GM21367 (cell line): Measurements from ENCODE around the gene RAD9A.
A peak's percentile ranks its signal among the peaks of the same experiment; 100 is the strongest.

Experiments
- ATAC-seq: cut with Tn5 transposase; IDR thresholded peaks from one replicate; pipeline ENCODE4 v1.9.1; 2021; ENCODE audit not compliant: unreplicated experiment

Gene RAD9A

DNA sequence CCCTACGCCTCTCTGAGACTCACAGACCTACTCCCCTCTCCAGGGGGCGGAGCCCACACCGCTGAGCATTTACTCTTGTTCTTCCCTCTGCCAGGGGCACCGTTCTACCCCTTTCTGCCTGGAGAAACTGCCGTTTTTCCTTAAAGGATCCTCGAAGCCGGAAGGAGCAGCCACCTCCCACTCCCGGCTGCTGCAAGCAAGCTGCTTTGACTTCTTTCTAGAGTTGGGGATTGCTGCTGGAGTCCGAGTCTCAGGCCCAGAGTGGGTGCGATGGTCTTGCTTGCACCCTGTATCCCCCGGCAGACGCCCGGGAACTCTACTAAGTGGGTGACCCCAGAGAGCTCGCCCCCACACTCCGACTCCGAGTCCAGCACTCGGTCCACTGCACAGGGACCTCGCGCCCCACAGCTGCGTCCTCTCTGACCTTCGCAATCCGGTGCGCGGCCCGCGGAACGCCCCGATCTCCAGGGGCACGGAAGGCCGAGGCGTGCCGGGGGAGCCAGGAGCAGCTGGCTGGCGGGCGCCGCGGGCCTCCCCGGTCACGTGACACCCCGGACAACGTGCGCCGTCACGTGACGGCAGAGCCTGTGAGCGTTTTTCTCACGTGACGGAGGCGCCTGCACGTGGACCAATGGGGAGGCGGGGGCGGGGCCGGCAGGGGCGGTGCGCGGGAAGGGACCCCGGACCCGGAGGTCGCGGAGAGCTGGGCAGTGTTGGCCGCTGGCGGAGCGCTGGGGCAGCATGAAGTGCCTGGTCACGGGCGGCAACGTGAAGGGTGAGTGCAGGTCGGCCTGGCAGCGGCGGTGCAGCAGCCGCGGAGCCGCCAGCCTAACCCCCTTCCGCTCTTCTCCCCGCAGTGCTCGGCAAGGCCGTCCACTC, at the start of gene RAD9A:
Gene RAD9A, plus strand, starts transcription at position 683 of the 879 bp plus-strand sequence. Its CDS starts 59 bp downstream, at position 742.
- peak; percentile 37 for ATAC-seq

DNA sequence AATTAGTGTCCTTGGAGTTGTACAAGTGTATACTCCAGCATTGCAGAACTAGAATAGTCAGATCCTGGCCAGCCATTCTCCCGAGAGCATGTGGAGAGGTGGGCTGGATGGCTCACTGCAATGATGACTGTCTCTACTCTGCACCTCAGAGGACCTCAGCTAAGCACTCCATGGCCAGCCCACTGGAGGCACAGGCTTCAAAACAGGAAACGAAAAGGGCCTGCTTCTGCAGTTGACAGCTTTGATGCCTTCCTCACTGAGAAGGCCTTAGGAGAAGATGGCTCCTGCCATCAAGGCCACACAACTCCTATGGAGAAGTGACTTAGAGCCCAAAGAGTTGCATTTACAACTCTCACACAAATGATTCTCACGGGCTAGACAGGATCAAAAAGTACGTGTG, 47.5 kb upstream of the RAD9A start:
- no peak for ATAC-seq

DNA sequence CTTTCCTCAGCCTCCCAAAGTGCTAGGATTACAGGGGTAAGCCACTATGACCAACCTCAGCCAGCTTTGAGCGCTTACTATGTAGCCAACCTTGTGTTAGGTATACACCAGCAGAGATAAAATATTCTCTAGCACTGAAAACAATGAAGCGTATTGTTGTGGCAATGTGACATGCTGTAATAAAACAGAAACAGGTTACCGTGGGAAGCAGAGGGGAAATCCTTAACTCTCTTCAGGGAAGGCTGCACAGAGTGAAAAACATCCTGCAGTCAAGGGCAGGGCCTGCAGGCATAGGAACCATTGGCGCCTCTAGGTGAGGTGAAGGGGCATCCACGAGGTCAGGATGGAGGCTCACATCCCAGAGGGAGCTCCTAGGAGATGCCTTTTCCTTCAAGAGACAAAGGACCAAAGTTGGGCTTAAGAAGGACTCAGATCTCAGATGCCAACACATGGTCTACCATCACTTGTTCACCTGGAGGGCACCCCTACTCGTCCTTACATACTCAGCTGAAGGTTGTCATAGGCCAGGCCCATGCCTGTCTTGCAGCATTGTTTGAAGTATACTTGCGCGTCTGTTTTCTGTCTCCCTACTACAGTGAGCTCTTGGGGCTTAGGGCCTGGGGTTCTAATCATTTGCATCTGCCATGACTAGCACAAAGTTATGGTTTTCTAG, 46.4 kb upstream of the RAD9A start:
- no peak for ATAC-seq

DNA sequence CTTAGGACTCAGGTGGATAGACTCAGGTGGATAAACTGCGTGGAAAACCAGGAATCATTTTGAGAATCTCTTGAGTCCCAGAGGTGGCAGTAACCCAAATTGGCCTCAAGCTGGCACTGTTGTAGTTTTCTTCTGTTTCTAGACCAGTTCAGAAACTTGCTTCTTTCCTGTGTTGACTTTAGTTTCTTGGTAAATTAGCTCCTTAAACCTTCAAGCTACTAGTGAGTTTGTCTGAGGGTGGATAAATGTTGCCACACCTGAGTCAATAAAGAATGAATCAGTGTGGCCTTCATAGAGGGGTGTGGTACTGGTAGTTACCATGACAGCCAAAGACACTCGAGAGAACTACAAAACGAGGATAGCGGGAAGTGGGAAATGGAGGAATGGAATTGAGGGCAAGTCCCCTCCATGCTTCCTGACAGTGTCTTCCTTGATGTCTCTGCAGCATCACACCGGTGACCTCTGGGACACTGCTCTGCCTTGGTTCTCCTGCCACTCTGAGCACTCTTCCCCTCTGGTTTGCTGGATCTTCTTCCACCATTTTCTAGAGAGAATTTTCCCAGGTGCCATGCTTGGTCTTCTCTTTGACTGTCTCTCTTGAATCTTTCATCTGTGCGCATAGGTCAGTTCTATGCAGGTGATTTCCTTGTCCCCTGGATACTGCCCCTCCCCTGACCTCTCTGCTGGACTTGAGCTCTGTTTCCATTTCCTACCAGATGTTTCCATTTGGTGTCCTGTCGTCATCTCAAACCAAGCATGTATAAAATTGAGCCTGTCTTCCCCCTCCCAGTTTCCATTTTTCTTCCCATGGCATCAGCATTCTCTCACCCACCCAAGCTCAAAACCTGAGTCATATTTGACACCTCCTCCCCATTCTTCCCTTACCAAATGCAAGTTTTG, 45.6 kb upstream of the RAD9A start:
- no peak for ATAC-seq

DNA sequence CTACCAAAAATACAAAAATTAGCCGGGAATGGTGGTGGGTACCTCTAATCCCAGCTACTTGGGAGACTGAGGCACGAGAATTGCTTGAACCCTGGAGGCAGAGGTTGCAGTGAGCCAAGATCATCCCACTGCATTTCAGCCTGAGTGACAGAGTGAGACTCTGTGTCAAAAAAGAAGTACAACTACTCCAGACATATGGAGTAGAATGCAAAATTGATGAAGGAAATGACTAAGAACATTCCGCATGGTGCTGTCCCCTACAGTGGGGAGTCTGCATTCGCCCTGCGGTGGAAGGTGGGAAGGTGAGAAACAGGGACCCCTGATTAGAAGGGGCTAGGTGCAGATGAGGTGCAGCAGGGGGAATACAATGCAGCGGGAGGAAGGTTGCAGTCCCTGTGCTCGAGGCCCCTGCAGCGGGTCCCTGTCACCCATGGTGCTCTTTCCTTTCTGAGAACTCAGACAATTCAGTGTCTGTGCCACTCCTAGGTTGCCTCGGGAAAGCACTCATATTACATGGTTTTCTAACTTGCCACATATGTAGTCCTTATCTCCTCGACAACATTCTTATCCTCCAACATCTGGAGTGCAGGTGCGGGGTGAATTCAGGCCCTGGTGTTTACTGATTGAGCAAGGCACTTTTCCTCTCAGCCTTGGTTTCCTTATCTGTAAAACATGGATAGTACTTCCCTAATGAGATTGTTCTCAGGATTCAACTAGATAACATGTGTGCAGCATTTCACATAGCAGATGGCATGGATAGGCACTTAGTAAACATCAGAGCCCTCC, 43.6 kb upstream of the RAD9A start:
- ATAC-seq: no peak

DNA sequence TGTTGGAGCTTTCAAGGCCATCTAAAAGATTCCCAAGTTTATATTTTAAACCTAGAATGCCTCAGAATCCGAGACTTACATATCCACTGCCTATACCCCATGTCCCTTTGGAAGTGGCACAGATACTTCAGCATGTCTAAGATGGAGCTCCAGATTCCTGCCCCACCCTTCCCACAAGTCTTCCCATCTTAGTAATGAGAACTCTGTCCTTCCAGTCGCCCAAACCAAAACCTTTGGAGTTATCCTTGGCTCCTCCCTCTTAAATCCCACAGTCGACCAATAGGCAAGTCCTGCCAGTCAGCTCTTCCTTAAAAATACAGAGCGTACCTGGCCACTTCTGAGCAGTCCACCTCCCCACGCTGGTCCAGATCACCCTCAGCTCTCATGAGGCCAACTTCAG, 42.8 kb upstream of the RAD9A start:
- ATAC-seq: no peak

DNA sequence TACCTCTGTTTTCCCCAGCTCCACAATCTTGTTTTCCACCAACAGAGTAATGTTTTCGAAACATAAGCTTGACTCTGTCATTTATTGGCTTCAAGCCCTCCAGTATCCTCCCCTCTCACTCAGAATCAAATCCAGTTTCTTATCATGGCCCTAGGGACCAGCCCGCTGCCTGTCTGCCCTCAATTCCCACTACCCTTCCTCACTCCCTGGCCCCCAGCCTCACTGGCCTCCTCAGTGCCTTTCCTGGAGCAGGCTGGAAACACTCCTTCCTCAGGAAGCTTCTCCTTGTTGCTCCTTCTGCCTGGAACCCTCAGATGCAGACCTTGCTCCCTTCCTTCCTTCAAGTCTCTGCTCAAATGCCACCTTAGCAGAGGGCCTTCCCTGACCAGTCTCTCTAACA, 42.3 kb upstream of the RAD9A start:
- no peak for ATAC-seq

DNA sequence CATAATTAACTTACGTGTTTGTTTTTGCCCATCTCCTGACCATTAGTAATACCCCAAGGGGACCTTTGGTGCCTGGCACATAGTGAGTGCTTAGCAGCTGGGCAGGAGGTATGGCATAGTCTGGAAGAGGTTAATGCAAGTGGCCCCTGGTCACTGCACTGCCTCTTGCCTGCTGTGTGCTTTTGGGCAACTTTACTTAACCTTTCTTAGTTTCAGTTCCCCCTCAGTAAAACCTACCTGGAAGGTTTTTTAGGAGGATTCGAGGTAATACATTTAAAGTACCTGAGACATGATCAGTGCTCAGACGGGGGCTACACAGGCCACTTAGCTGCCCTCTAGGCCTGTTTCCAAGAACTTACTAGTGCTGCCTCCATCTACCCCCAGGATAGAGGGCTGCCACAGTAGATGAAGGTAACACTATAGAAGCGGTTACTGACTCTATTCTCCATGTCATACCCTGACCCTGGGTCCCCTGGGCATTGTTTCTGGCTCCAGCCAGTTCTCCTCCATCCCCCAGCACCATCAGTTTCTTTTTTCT, 41.8 kb upstream of the RAD9A start:
- ATAC-seq: no peak

DNA sequence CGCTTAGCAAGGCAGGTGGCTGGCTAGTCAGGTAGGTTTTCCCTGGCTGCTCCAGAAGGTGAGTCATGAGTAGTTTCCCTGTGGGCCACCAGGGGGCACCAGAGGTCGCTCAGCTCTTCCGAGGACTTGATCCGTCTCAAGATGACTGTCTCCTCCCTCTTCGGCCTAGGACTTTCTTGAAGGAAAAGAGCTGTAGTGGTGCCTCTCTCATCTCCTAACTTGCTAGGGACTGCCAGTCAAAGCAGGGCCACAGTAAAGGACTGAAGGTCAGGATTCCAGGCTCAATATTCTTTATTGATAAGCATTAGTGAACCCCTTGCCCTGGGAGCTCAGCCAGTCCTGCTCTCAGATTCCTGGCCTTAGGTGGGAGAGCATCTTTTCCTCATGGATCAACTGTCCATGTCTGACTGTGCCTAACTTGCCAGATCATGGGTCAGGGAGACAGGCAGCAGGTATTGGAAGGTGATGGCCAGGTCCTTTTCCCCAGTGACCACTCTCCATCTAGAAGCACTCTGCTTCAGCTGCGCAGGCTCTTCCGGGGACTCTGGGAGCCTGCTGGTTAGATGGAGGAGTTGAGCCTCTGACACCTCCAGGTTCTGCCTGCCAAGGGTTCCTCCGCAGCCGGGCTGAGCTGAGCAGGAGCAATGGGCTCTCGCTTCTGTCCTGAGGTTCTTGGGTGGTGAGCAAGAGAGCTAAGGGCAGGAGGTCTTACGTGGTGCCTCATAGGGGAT, 40.3 kb upstream of the RAD9A start:
- ATAC-seq: no peak

DNA sequence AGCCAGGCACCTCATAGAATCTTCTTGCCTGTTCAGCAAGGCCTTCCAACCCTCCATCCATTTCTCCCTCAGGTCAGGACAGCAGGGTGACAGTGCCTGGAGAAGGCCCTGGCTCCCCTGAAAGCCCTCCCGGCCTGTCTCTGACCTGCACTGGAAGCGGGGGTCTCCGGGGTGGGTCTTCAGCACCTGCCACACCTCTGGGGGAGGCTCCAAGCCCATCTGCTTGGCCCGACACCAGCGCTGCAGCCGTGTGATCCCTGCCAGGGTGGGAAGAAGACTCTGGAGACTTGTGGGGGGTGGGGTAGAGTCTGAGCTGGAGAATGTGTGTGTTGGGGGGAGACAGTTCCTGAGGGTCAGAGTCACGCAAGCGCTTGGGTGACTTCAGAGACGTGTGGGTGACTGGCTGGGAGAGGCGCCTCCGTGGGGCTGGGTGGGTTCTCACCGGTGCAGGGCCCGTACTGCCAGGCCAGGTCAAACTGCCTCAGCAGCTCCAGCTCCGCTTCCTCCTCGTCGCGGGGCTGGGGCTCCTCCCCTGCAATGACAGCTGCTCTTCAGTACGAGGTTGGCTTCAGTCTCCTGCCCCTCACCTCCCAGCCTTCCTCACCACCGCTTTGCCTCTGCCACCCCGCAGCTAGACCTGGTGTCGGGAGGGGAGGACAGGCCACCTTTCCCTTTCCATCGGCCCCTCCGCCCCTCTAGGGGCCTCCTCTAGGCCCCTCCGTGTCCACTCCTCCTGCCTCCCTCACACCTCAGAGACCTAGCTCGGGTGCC, 39.1 kb upstream of the RAD9A start:
- ATAC-seq: no peak

DNA sequence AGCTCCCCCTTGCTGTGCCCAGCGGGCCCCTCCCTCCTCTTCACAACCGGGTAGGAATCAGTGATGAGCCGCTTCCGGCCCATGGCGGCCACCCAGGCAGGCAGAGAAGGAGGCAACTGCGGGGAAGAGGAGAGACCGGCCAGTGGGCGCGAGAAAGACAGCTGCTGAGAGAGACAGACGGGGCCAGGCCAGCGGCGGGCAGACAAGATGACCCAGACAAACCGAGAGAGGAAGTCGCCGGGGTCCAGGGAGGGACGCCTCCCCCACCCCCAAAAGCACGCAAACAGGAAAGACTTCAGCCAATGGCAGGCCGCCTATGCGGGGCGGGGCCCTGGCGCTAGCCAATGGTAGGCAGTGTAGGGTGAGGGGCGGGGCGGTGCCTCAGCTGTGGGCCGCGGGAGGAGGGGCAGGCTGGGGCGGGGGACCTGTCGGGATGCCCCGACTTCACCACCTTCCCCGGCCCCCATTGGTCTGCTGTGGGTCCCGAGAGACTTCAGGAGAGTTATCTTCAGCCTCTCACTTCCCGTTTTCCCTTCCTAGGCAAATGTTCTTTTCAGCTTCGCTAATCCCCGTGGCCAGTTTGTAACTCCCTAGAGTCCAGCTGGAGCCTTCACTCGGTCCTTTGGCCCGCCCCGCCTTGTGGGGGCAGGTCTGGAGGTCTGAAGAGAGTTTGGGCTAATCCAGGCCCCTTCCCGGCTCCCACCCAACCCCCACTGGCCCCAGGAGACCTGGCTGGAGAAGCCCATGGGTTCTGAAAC, 38.3 kb upstream of the RAD9A start, which contains the start of gene POLD4:
Gene POLD4, minus strand, starts transcription at position 230 of the 758 bp plus-strand sequence. Its CDS starts 147 bp downstream, at position 83.
- peak; percentile 60 for ATAC-seq

DNA sequence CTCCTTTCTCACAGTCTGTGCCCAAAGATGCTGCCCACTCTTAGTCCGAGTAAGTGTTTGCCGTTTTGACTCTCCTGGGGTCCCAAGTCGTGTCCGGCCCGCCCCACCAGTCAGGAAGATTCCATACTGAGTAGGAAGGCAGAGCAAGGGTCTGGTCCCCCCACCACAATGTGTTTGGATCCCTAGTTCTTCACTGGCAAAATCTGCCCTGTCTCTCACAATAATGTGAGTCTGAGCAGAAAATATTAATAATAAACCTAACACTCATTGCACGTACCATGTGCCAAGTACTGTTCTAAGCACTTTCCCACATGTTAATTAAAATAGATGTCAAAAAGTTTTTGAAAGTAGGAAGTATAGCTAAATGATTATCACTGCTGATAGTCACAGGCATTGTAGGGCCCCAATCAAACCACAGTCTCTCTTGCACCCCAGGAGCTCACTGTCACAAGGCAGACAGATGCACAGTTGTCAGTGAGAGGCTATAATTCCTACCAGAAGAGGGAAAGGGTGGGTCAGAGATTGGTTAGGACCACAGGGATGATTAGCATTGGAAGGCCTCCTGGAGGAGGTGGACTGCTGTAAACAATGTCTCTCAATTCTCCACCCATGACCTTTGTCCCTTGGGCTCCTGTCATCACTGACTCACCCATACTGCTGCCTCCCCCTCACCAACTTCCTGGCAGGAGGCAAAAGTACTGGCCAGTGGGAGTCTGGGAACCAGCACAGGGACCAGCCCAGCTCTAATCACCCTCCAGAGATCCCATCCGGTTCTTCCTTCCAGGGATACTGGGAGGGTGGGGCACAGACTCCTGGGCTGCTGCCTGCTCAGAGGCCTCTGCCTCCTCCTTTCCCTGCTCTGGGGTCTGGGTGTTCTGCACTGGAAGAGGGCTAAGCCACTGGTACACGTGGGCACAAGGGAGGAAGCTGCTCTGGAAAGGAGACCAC, 37.4 kb upstream of the RAD9A start:
- no peak for ATAC-seq

DNA sequence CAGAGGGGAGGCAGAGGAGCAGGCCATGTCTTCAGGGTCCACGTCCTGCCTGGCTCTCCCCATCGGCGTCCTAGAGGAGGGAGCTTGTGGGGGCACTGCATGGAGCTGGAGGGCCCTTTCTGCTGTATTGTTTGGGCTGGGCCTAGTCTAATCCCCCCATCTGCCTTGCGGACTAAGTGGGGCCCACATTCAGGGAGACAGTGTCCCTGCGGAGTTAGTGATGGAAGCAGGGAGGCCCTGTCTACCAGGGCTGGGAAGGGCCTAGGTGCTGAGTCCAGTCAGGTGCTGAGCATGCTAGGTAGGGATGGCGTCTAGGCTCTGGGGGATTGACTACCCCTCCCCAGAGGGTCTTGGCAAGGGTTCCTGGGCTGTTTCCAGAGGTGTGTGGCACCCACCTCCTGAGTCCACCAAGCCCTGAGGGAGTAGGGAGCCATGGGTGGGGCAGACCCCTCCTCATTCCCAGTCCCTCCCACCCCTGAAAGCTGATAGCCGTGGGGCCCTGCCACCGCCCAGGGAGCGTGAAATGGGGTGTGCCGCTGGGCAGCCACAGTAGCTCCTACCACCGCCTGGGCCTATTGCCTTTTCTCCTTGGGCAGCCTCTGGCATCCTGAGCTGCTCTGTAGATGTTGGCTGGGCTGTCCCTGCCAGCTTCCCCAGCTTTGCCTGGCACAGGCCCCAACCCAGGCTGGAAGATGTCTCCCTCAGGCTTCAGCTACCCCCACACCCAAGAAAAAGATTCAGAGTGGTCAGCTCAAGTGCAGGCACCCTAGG, 36.6 kb upstream of the RAD9A start:
- ATAC-seq: no peak

DNA sequence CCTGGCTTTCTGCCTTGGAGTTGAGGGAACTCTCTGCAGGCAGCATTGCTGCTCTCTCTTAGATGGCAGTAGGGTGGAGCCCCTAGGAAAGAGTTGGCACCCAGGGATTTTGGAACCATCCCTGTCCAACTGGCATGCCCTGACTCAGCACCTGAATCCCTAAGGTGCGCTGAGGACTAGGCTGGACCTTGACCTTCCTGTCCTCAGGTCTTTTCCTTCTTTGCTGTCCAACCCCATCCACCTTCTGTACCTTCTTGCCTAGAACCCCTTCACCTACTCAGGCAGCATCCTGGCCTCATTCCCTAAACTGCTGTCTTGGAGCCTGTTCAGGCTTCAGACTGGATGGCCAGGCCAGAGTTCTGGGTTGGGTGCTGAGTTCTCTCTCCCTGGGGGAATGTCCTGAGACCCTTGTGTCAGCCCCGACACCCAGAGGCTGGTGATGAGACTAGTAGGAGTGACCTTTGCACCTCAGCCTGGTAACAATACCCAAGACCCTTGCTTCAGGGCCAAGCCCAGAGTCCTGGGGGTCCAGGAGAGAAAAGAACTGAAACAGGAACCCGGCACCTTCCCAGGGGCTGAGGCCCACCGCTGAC, 35.9 kb upstream of the RAD9A start:
- ATAC-seq: no peak

DNA sequence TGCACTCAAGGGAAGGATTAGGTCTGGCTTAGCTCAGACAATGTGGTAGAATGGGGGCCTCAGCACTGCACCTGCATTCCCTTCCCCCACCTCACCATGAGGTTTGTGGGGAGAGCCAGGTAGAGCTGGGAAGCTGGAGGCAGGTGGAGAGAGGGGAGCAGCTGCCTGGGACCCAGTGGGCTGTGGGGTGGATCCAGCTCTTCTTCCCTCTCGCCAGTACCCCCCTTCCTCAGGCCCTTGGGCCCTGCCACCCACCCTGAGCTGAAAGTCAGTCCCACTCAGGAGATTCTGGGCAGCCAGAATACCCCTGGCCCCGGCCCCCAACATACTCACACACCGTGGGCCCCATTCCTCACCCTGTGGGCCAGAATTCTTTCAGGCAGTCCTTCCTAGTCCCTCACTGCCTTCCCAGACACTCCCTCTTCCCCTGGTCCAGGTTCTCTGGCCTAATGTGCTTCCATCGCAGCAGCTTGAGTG, 35.4 kb upstream of the RAD9A start:
- no peak for ATAC-seq
